Adipose tissue (tissue), 3 donors: ENCODE measurements around the gene KRT3. TPM values are rescaled to one million over a fixed set of nuclear protein-coding genes. Genes with fewer than 3 reads are reported as not detected.

Source experiments
- H3K27ac ChIP-seq: one replicate; pipeline ENCODE4 v1.5.1; 2013; ENCODE audit warnings: low read depth, low read length
- WGBS, 3 donors: extraction: QIAGEN DNeasy Blood & Tissue Kit; methylation state at CpG; one replicate each; pipeline ENCODE4 v1.1.7; 2013; 5-methylcytosine and 5-hydroxymethylcytosine counted together
- polyA plus RNA-seq, 3 donors: library from polyadenylated mRNA; stranded (reverse); fragments of 200-250 nt; gene quantifications; one replicate each; pipeline ENCODE4 v1.2.3, GENCODE V29; 2013
- donor health status: healthy with polysubstance abuse.
- donor health status: Bipolar disorder and iron deficiency.
- donor health status: healthy.

Gene KRT3
- polyA plus RNA-seq, 3 donors = not detected

DNA sequence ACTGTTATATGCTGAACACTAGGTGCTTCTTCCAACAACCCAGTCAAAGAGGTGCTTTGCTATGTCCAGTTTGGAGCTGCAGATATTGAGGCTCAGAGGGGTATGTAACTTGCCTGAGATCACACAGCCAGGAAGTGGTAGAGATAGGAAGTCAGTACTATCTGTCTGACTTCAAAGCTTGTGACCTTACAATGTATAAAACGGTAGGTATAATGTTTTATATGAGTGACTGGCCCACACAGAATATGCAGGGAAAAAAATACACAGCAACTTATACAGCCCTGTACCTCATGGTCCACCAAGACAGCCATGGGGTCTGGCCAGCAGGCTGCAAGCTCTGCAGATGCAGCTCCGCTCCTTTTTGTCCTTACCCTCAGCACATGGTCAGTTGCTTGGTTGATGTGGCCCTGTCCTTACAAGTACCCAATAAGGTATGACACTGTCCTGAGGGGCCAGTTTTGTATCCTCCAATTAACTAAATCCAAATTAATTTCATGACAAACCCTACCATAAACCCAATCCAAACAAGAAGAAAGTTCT is 21.9 kb upstream of the KRT3 start:
- 64 to 78% (median 71%) methylated on average over 2 of the region's 2 CpGs for WGBS, 3 donors
- no peak overlapping the region for H3K27ac ChIP-seq

- WGBS, 3 donors = 82 to 94% (median 93%) methylated on average over 8 of the region's 8 CpGs
Measured at GRCh38 chr12:52817003-52817698, 21.2 kb upstream of the KRT3 start.

DNA sequence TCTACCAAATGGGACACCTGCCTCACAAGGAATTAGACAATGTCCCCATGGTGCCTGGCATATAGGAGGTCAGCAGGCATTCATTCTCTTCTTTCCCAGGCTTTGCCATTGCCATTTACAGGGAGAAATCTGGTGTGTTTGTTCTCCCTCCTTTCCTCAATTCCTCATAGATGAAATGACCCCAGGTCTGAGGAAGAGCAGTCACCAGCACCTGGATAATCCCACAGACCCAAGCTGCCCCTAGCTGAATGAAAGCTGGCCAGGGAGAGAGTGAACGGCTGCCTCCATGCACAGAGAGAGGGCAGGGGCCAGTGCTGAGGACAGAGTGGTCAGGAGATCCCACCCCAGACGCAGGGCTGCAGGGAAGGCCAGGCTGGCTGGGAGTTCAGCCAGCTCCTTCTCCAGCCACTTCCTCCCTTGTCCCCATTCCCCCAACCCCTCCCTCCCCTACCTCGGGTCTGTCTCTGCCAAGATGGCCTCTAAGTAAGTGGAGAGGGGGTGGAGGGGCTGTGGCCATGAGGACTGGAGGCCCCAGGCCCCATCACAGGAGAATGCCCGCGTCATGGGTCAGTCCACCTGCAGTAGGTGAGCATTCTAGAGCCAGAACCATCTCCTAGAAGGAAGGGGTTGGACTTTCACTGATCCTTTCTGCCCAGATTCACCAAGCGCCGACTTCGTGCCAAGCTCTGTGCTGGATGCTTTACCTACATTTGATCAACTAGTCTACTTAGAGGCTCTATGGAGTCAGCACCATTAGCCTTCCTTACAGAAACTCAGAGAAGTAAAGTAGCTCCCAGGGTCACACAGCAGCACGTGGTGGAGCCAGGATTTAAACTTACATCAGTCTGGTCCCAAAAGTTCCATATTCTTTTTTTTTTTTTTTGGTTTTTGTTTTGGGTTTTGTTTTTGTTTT is 20.0 kb upstream of the KRT3 start:
- 69 to 75% (median 74%) methylated on average over 8 to 9 of the region's 9 CpGs for WGBS, 3 donors
- H3K27ac ChIP-seq = no peak overlapping the region

More at GRCh38 chr12:52817003-52817698, 21.2 kb upstream of the KRT3 start:
- no peak overlapping the region for H3K27ac ChIP-seq

DNA sequence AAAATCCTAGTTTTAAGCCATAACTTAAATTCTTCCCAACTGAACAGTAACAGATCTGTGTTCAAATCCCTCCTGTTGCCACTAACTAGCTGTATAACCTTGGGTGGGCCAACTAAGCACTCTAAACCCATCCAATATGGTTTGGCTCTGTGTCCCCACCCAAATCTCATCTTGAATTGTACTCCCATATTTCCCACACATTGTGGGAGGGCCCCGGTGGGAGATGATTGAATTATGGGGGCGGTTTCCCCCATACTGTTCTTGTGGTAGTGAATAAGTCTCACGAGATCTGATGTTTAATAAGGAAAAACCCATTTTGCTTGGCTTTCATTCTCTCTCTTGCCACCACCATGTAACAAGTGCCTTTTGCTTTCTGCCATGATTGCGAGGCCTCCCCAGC is 19.2 kb upstream of the KRT3 start:
- H3K27ac ChIP-seq = no peak overlapping the region
- WGBS, 3 donors = 86 to 92% (median 92%) methylated on average over 4 of the region's 4 CpGs

GRCh38 chr12:52814710-52815155 is 18.8 kb upstream of the KRT3 start:
- WGBS, 3 donors = 58 to 76% (median 66%) methylated on average over 4 of the region's 4 CpGs
- no peak overlapping the region for H3K27ac ChIP-seq

GRCh38 chr12:52813885-52814709 is 18.2 kb upstream of the KRT3 start, which contains the start of gene KRT4:
KRT4 (minus strand) TSS chr12:52814116; CDS start chr12:52814058, 58 bp downstream.
- H3K27ac ChIP-seq = no peak within 1 kb of the TSS
- WGBS, 3 donors = 59 to 85% (median 75%) methylated on average over 15 of the region's 15 CpGs

DNA sequence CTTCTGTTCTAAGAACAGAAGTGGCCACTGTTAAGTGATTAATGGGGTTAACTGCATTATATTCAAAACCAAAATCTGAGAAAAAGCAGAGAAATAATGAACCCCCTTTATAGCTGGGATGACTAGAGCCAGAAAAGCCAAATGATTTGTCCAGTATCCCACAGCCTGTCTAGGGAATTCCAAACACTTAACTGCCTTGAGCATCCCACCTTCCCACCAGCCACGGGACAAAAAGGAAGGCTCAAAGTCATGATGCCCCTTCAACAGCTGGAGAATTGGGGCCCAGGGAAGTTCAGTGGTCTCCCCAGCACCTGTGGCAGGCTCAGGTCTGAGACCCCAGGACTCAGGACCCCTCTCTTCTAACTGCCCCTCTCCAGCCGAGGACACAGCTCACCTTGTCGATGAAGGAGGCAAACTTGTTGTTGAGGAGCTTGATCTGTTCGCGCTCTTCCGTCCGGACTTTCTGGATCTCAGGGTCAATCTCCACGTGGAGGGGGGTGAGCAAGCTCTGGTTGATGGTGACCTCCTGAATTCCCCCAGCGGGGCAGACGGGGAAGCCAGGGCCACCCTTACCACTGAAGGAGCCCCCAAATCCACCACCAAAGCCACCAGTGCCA is 17.4 kb upstream of the KRT3 start:
- H3K27ac ChIP-seq = no peak overlapping the region
- WGBS, 3 donors = 81 to 88% (median 88%) methylated on average over 10 of the region's 10 CpGs

DNA sequence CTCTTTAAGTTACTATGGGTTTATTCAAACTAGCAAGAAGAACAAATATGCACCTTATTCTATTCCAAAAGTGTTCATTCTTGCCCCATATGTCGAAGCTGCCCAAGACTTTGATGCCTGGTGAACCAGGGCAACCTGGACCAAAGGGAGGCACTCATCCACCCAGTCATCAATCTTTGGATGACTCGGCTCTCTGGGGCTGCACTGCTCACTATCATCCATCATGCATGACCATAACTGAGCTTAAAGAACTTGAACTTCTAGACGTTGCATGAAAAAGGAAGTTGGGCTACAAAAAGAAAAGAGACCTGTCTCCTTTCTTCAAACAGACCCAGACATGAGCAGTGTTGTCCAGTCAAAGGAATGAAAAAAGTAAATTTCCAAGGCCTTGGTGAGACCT is 16.8 kb upstream of the KRT3 start:
- WGBS, 3 donors = 38 to 56% (median 41%) methylated on average over 3 of the region's 3 CpGs
- no peak overlapping the region for H3K27ac ChIP-seq

DNA sequence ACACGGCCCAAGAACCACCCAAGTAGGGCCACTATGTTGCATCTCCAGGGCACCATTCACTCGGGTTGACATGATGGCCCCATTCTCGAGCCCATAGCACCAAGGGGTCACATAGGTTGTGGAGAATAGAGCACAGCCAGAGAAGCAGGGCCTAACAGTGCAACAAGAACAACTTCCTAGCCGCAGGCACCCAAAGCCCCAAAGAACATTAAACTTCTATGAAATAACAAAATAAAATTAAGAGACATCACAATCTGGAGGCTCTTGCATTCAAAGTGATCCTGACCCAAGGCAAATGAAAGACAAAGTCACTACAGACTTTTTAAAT is 16.1 kb upstream of the KRT3 start:
- 60 to 71% (median 70%) methylated on average over 4 of the region's 4 CpGs for WGBS, 3 donors

DNA sequence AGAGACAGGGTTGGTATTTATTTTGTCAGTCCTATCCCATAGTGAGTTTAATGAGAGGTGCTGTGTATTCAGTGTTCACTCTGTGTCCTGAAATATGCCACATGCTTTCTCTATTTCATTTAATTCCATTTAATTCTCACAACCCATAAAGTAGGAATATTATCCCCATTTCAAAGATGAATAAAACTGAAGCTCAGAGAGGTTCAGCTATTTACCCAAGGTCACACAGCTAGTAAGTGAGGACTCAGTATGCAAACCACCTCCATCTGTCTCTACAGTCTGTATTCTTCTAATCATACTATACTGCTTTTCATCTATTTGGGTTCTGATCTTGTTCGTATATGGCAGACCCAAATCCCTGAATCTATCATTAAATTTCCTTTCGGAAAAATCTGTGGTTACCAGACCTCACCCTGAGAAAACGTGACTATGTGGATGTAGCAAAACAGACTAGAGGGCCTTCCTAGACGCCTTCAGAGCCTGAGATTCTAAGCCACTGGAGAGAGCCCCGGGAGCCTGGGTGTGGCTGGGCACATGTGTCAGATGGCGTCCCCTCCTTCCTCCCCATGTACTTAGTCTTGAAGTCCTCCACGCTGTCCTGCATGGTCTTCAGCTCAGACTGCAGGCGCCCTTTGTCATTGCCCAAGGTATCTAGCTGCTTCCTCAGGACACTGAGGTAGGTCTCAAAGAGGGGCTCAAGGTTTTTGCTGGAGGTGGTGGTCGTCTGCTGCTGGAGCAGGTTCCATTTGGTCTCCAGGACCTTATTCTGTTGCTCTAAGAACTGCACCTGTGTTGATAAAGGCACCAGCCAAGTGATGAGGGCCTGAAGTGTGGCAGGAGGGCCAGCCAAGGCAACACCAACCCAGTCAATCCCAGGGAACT is 15.5 kb upstream of the KRT3 start:
- 84 to 89% (median 84%) methylated on average over 9 of the region's 9 CpGs for WGBS, 3 donors
- no peak overlapping the region for H3K27ac ChIP-seq

More for the DNA sequence above, 16.1 kb upstream of the KRT3 start:
- no peak overlapping the region for H3K27ac ChIP-seq

DNA sequence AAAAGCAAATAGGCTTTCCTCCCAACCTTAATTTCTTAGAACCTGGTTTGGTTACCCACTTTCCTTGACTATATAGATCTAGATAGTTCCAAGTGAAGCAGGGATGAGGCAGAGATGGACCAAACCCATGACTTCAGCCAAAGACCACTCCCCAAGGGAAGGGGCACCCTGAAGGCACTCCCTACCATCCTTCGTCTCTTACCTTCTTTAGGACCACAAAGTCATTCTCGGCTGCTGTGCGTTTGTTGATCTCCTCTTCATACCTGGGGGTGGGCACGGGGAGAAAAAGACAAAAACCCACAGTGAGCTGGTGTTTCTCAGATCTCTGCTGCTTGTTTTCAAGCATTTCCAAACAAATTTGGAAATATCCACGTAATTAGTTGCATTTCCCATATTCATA is 14.6 kb upstream of the KRT3 start:
- no peak overlapping the region for H3K27ac ChIP-seq
- 69 to 81% (median 70%) methylated on average over 5 of the region's 5 CpGs for WGBS, 3 donors

DNA sequence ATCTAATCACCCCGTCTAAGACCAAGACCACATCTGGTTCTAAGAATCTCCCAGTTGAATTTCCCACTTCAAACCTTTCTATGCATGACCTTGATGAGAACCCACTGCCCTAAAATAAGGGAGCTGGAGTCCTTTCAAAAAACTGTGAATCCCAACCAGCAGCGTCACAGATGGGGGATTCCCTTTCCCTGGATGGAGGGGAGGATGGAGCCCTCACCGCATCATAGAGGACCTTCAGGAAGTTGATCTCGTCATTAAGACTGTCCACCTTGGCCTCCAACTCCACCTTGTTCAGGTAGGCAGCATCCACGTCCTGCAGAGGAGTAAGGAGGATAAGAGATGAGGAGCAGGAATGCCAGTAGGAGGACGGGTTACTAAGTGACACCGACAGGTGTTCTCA is 13.2 kb upstream of the KRT3 start:
- 77 to 81% (median 78%) methylated on average over 7 of the region's 7 CpGs for WGBS, 3 donors
- H3K27ac ChIP-seq = no peak overlapping the region

DNA sequence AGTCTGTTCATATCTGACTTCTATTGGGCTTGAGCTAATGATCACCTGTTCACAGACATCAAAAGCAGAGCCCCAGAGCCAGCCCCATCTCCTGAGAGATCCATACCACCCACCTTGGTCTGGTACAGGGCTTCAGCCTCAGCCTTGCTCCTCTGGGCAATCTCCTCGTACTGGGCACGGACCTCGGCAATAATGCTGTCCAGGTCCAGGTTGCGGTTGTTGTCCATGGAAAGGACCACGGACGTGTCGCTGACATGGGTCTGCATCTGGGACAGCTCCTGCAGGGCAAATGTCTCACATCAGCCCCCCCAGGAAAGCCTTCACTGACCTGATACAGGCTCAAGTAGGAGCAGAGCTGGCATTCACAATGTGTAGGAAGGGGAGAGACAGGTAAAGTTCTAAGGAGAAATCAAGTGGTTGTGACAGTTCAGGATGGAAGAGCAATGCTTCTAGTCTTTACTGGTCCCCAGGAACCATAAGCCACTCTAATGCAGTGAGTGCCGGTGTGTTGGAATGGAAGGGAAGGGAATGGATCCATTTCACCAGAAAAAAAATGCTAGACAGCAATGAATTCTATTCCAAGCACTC is 12.8 kb upstream of the KRT3 start:
- no peak overlapping the region for H3K27ac ChIP-seq
- WGBS, 3 donors = 91 to 94% (median 94%) methylated on average over 8 of the region's 8 CpGs

DNA sequence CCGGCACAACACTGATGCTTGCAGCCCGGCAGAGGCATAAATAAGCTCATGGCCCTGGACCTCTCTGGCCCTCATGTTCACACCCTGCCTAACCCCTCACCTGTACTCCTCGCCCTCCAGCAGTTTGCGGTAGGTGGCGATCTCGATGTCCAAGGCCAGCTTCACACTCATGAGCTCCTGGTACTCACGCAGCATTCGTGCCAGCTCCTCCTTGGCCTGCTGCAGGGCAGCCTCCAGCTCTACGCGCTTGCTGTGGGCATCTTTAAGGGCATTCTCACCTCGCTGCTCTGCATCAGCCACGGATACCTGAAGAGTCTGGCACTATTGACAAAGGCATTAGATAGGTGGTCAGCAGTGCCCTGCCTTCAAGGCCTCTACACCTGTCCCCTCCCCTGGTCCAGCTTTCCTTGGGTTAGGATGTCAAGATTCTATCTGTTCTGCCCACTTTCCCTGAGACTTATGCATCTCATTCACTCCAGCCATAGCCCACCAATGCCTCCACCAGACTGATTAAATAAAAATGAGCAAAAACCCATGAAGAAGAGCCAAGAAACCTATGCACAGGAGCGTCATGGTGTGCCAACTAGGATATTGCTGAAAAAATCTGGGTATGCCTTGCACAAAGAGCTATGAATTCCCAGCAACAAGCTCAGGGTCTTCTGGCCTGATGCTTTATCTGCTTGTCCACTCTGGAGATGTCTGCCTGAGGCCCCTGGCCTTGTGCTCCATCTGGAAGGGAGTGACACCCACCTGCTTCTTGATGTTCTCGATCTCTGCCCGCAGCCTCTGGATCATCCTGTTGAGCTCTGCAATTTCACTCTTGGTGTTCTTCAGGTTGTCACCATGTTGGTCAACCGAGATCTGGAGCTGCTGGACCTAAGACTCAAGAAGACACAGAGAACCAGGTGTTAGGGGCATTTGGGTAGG is 11.9 kb upstream of the KRT3 start:
- 81 to 87% (median 85%) methylated on average over 16 of the region's 16 CpGs for WGBS, 3 donors
- no peak overlapping the region for H3K27ac ChIP-seq

DNA sequence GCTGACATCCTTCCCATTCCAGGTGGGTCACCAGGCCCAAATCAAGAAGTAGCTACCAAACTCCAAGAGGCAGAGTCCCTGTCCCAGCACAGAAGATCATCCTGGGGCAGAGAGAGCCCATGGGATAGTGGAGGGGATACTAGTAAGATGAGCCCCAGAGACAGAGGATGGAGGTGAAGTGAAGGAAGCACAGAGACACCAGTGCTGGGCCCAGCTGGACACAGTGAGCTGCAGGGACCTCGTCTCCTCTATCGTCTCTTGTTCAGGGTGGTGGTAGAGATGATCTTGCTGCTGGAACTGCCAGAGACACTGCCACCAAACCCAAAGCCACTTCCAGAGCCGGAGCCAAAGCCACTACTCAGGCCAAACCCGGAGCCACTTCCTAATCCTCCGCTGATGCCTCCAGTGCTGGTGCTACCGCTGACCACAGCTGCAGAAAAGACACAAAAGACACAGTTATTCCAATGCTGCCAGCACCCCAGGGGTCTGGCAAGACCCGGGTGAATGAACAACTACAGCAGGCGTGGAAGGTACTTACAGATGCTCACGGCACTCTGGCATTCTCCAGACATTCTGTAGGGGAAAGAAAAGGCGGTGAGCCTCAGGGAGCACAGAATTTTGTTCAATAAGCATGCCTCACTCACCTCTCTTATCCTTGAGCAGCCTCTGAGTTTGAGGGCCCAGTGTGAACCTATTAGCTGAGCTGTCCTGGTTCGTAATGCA is 11.1 kb upstream of the KRT3 start:
- H3K27ac ChIP-seq = no peak overlapping the region
- WGBS, 3 donors = 83 to 87% (median 84%) methylated on average over 11 of the region's 11 CpGs
